Measurements from ENCODE around the gene TMEM121.
A peak's percentile ranks its signal among the peaks of the same experiment; 100 is the strongest.

The TMEM121 gene

DNA sequence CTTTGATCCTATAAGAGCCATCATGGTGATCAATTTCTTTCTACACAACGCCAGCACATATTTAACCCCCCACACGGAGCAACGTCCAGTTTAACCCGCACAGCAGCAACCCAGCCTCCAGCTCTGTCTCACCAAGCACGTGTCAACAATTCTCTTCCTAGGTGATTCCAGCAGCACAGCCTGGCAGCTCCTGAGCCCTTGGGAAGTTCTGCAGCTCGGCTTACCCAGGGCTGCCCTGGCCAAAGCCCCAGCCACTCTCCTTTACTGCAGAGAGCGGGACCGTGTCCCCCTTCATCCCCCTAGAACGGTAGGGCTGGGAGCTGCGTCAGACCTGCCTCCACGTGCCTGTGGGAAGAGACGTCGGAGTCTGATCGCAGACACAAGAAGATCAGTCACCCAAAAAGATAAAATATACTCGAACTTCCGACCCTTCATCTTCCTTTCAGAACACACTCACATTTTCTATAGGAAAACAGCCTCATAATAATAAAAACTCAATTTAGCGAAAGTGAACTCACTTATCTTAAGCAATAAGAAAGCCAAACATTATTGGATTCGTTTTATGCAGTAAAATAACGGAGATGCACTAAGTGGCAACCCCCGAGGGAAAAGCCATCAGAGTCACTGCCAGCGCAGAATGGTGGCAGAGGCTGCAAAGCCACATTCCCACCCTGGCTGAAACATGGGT lies 7.6 kb downstream of the TMEM121 start:
- H3K27me3 ChIP-seq: peaks cover 18% of the 10 kb centered on the region; the same call in 1 of the 2 replicates
- H3K36me3 ChIP-seq: no peaks in the 10 kb centered on the region; the same call in 1 of the 2 replicates
- TF ChIP-seq, protein P1, sequence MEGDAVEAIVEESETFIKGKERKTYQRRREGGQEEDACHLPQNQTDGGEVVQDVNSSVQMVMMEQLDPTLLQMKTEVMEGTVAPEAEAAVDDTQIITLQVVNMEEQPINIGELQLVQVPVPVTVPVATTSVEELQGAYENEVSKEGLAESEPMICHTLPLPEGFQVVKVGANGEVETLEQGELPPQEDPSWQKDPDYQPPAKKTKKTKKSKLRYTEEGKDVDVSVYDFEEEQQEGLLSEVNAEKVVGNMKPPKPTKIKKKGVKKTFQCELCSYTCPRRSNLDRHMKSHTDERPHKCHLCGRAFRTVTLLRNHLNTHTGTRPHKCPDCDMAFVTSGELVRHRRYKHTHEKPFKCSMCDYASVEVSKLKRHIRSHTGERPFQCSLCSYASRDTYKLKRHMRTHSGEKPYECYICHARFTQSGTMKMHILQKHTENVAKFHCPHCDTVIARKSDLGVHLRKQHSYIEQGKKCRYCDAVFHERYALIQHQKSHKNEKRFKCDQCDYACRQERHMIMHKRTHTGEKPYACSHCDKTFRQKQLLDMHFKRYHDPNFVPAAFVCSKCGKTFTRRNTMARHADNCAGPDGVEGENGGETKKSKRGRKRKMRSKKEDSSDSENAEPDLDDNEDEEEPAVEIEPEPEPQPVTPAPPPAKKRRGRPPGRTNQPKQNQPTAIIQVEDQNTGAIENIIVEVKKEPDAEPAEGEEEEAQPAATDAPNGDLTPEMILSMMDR (IDR thresholded peaks at IDR 0.05; ENCODE audit: low read depth, low read length): no peak
- H3K4me3 ChIP-seq (ENCODE audit: low read depth, low read length): no peak overlapping the region
- no peak for DNase-seq
- no peaks in the 10 kb centered on the region for H3K9me3 ChIP-seq
- no peaks in the 10 kb centered on the region for H3K4me1 ChIP-seq

DNA sequence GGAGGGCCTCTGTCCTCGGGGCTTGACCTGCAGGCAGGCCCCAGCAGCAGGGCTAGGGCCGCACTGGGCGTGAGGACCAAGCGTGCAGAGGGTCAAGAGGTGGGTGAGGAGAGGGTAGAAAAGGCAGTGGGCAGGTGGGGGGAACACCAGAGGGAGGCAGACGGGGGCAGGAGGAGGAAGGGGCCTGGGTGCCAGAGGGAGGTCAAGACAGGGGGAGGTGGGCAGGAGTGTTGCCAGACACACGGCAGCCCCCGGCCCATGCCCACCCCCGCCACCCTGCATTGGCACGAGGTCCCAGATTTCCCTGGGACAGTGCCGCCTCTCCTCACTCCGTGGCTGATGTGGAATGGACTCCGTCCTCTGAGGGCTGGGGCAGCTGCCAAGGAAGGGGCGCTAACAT lies 8.2 kb downstream of the TMEM121 start:
- TF ChIP-seq, protein P1 (IDR thresholded peaks at IDR 0.05; ENCODE audit: low read depth, low read length): no peak
- H3K9me3 ChIP-seq: no peaks in the 10 kb centered on the region
- H3K4me3 ChIP-seq (ENCODE audit: low read depth, low read length): no peak overlapping the region
- peaks cover 18% of the 10 kb centered on the region; the same call in 1 of the 2 replicates for H3K27me3 ChIP-seq
- H3K4me1 ChIP-seq: no peaks in the 10 kb centered on the region
- H3K36me3 ChIP-seq: no peaks in the 10 kb centered on the region
- no peak for DNase-seq

DNA sequence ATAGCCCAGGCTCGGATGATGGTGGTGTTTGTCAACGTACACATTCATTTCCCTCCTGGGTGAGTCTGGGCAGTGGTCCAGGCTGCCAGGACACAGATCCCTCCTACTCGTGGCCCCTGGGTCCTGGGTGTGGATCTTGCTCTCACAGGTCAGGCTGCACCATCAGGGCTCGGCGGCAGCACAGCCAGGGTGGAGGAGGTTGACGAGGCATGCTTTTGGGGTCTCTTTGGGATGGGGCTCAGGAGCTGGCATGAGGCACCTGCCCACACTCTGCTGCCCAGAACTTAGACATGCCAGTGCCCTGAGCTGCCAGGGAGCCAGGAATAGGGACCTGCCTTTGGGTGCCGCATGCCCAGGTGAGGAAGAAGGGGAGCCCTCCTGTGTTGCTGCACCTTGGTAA lies 9.7 kb downstream of the TMEM121 start:
- Histone ChIP-seq H3K4me1 (no peaks in the 10 kb centered on the region), H3K27me3 (peaks cover 27% of the 10 kb centered on the region; the same call in 1 of the 2 replicates), H3K4me3 (ENCODE audit: low read depth, low read length) (no peak overlapping the region), H3K36me3 (no peaks in the 10 kb centered on the region), H3K9me3 (no peaks in the 10 kb centered on the region)
- TF ChIP-seq, protein P1 (IDR thresholded peaks at IDR 0.05; ENCODE audit: low read depth, low read length): no peak
- DNase-seq: no peak

DNA sequence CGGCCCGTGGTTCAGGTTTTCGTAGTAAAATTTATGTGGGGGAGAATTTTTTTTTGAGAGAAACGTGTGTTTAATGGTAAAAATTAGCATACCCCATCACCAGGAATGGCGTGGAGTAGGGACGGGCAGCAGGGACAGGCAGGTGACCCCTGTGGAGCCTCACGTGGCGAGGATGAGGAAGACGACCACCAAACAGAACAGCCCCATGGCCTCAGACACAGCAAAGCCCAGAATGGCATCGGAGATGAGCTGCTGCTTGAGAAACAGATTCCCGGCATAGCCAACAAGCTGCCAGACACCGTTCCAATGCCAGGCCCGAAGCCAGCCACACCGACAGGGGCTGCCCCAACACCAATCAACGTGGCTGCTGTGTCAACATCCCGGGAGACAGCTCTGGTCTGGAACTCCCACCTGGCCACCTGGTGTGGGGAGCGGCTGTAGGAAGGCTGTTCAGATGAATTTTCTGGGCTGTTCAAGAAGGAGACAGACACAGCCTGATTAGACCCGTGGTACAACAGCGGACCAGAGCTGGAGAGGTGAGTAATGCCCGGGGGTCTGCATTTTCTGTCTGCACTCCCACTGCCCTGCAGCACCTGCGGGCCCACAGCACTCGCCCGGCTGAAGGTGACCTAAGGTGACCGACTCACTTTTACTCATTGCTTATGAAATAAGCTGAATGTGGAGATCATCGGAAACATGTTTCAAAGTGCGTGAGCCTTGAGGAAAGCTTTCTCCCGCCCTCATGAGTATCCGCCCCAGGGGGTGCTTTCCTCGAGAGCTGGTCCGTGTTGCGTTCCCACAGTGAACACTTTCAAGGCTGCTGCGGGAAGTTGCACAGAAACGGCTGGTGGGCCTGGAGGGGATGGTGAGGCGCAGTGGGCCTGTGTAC lies 10.6 kb downstream of the TMEM121 start:
- TF ChIP-seq, protein P1 (IDR thresholded peaks at IDR 0.05; ENCODE audit: low read depth, low read length): no peak
- DNase-seq: peak; percentile 12
- Histone ChIP-seq H3K36me3 (no peaks in the 10 kb centered on the region), H3K4me3 (ENCODE audit: low read depth, low read length) (no peak overlapping the region), H3K27me3 (peaks cover 34% of the 10 kb centered on the region), H3K4me1 (no peaks in the 10 kb centered on the region), H3K9me3 (no peaks in the 10 kb centered on the region)

DNA sequence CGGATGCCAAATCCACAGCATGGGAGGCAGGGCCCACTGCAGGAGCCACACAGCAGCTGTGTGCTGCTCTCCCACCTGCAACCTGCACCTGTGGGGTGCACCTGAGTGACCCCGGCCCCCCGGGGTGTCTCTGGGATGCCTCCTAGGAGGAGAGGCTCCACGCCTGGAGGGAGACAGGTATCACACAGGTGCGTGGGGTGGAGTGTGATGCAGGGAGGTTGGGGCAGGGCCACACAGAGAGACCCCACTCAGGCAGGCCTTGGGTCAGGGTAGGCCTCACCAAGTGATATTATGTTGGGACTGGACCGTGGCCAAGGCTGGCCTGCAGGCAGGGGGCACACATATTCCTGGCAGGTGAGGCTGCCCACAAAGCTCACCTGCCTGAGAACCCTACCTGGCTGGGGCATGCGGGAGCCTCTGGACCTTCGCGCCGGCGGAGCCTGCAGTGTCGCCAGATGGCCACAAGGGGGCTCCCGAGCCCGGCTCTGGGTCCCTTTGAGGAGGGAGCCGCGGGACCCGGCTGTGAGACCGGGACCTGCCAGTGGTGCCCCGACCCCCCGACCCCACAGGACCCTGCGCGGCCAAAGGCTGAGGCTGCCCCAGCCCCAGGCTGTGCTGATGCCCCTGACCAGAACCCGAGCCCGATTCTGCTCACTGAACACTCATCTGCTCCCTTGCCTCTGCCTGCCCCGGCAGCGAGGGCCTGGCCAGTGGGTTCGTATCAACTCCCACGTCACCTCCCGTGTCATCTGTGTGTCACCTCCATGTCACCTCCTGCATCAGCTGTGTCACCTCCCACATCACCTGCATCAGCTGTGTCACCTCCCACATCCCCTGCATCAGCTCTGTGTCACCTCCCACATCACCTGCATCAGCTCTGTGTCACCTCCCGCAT lies 11.4 kb downstream of the TMEM121 start:
- Histone ChIP-seq H3K27me3 (peaks cover 41% of the 10 kb centered on the region), H3K9me3 (no peaks in the 10 kb centered on the region), H3K4me1 (no peaks in the 10 kb centered on the region), H3K4me3 (ENCODE audit: low read depth, low read length) (no peak overlapping the region), H3K36me3 (no peaks in the 10 kb centered on the region)
- TF ChIP-seq, protein P1 (IDR thresholded peaks at IDR 0.05; ENCODE audit: low read depth, low read length): peak; percentile 83
- DNase-seq: peak; percentile 68
